HepG2 (cell line): ENCODE results near the gene PCNP. TPM values are rescaled to one million over a fixed set of nuclear protein-coding genes. Genes with fewer than 3 reads are reported as not detected.
A peak's percentile ranks its signal among the peaks of the same experiment; 100 is the strongest.

Experiments
- ARID2 ChIP-seq: sonication (generic); formaldehyde crosslinking; IDR thresholded peaks from 2 replicates; pipeline ENCODE4 v1.8.1; 2022; ENCODE audit warnings: mild to moderate bottlenecking, missing genetic modification reagents, borderline replicate concordance
- ARNT2 ChIP-seq: sonication (generic); formaldehyde crosslinking; IDR thresholded peaks from 2 replicates; pipeline ENCODE4 v1.8.0; 2022; ENCODE audit warnings: mild to moderate bottlenecking, low read depth, missing genetic modification reagents, moderate library complexity
- GATAD2A ChIP-seq: IDR thresholded peaks from 2 replicates; pipeline ENCODE4 v1.6.1; 2016
- GFI1 ChIP-seq: sonication (generic); formaldehyde crosslinking; IDR thresholded peaks from 2 replicates; pipeline ENCODE4 v1.5.0; 2020; ENCODE audit warnings: missing genetic modification reagents, mild to moderate bottlenecking, borderline replicate concordance
- HMG20A ChIP-seq: IDR thresholded peaks from 2 replicates; pipeline ENCODE4 v1.6.1; 2016; ENCODE audit warnings: borderline replicate concordance
- HNF4G ChIP-seq, 2 experiments: sonication (generic) in 1 of 2; formaldehyde crosslinking in 1 of 2; IDR thresholded peaks; 2 replicates each; pipeline versions ENCODE4 v1.4.0 to v1.6.1; 2011 to 2020; ENCODE audit warnings: borderline replicate concordance in 2 of 2, low read depth in 2 of 2, mild to moderate bottlenecking in 2 of 2, low read length in 1 of 2, missing genetic modification reagents in 1 of 2, moderate library complexity in 1 of 2
- HNRNPL ChIP-seq: fragments of 200-400 bp; formaldehyde crosslinking; IDR thresholded peaks from 2 replicates; pipeline ENCODE4 v1.6.1; 2017; ENCODE audit warnings: mild to moderate bottlenecking, low read depth, low read length
- KDM3A ChIP-seq: IDR thresholded peaks from 2 replicates; pipeline ENCODE4 v1.6.1; 2018; ENCODE audit warnings: low read depth, missing compliant biosample characterization
- MIER2 ChIP-seq: IDR thresholded peaks from 2 replicates; pipeline ENCODE4 v1.6.1; 2016; ENCODE audit warnings: missing biosample characterization, missing genetic modification reagents
- MIER3 ChIP-seq: IDR thresholded peaks from 2 replicates; pipeline ENCODE4 v1.6.1; 2016; ENCODE audit warnings: missing compliant biosample characterization, borderline replicate concordance
- MYNN ChIP-seq: sonication (generic); formaldehyde crosslinking; IDR thresholded peaks from 2 replicates; pipeline ENCODE4 v1.4.0; 2020; ENCODE audit warnings: mild to moderate bottlenecking, low read depth, missing genetic modification reagents
- SALL1 ChIP-seq: sonication (generic); formaldehyde crosslinking; IDR thresholded peaks from 2 replicates; pipeline ENCODE4 v1.8.0; 2022; ENCODE audit warnings: mild to moderate bottlenecking, missing genetic modification reagents
- SMARCE1 ChIP-seq: fragments of 450-650 bp; IDR thresholded peaks from 2 replicates; pipeline ENCODE4 v1.6.1; 2017; ENCODE audit warnings: borderline replicate concordance
- SMYD3 ChIP-seq: sonication (generic); formaldehyde crosslinking; IDR thresholded peaks from 2 replicates; pipeline ENCODE4 v1.8.1; 2023; ENCODE audit warnings: mild to moderate bottlenecking, missing genetic modification reagents
- TMF1 ChIP-seq: sonication (generic); formaldehyde crosslinking; IDR thresholded peaks from 2 replicates; pipeline ENCODE4 v1.8.1; 2022; ENCODE audit warnings: low read depth, missing genetic modification reagents
- ZNF160 ChIP-seq: sonication (generic); formaldehyde crosslinking; IDR thresholded peaks from 2 replicates; pipeline ENCODE4 v1.8.0; 2022; ENCODE audit warnings: mild to moderate bottlenecking, inconsistent platforms, missing genetic modification reagents
- ZNF234 ChIP-seq: sonication (generic); formaldehyde crosslinking; conservative IDR thresholded peaks from 2 replicates; pipeline ENCODE4 v1.5.1; 2020; ENCODE audit warnings: mild to moderate bottlenecking, missing genetic modification reagents
- ZNF333 ChIP-seq: sonication (generic); formaldehyde crosslinking; IDR thresholded peaks from 2 replicates; pipeline ENCODE4 v1.4.0; 2020; ENCODE audit warnings: mild to moderate bottlenecking, missing genetic modification reagents, borderline replicate concordance
- ZNF607 ChIP-seq: sonication (generic); formaldehyde crosslinking; IDR thresholded peaks from 2 replicates; pipeline ENCODE4 v1.5.1; 2020; ENCODE audit warnings: missing genetic modification reagents, mild to moderate bottlenecking, borderline replicate concordance
- ZNF629 ChIP-seq: sonication (generic); formaldehyde crosslinking; conservative IDR thresholded peaks from 2 replicates; pipeline ENCODE4 v1.5.0; 2020; ENCODE audit warnings: missing genetic modification reagents
- polyA plus RNA-seq, 8 experiments: library from polyadenylated mRNA; depleted of rRNA in 3 of 8; stranded (reverse) in 7 of 8; unstranded in 1 of 8; fragments of >200 nt; fragmentation: Illumina TruSeq in 4 of 8; extraction: Trizol in 4 of 8; gene quantifications; 2 replicates each; pipeline versions ENCODE4 v1.2.1 to v1.2.3, GENCODE V29; 2011 to 2016; ENCODE audit warnings: low read depth in 4 of 8, missing spikeins in 1 of 8, mixed read lengths in 1 of 8; ENCODE audit not compliant: insufficient read depth in 1 of 8
- total RNA-seq, 5 experiments: library from RNA; depleted of rRNA; stranded (reverse); fragments of >200 nt; fragmentation: Illumina TruSeq; extraction: Trizol; gene quantifications; 2 replicates each; pipeline ENCODE4 v1.2.3, GENCODE V29; 2016; ENCODE audit warnings: low read depth in 1 of 5
- TF ChIP-seq, protein P1 (sequence below): sonication (generic); formaldehyde crosslinking; IDR thresholded peaks from 2 replicates; pipeline ENCODE4 v1.5.0; 2020; ENCODE audit warnings: missing genetic modification reagents
- TF ChIP-seq, protein P2 (sequence below): sonication (generic); formaldehyde crosslinking; IDR thresholded peaks from 2 replicates; pipeline ENCODE4 v1.4.0; 2020; ENCODE audit warnings: missing genetic modification reagents
- TF ChIP-seq, protein P3 (sequence below): IDR thresholded peaks from 2 replicates; pipeline ENCODE4 v1.6.1; 2016; ENCODE audit warnings: missing compliant biosample characterization, missing genetic modification reagents, borderline replicate concordance
- TF ChIP-seq, protein P4 (sequence below): sonication (generic); formaldehyde crosslinking; IDR thresholded peaks from 2 replicates; pipeline ENCODE4 v1.4.0; 2020; ENCODE audit warnings: missing genetic modification reagents

Gene PCNP
- total and polyA plus RNA-seq, 2 of the 13 experiments (the other 11 are each of a cell fraction or from before 2014, with no cell fraction given) = 44.1 to 78.2 TPM

DNA sequence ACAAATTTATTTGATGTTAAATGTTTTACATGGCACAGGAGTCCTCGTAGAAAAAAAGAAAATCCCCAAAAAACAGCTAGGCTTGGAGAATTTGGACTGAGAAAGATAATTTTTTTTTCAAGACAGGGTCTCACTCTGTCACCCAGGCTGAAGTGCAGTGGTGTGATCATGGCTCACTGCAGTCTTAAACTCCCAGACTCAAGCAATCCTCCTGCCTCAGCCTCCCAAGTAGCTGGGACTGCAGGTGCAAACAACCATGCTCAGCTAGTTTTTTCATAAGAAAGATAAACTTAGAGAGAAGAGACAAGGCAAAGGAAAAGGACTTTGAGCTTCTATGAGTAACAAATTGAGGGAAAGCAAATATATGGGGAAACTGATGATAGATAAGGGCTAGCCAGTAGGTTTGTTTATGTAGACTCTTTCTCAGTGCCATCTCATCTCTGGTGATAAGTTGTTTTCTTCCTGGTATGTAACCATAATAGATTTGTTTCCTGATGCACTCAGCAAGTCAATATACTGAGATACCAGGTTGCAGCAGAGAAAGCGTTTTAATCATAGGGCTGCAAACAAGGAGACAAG, 25.4 kb upstream of the PCNP start (continued):
- TF ChIP-seq ARNT2 (CRISPR knock-in tag) (no peak), ZNF234 (CRISPR knock-in tag) (no peak), ZNF629 (CRISPR knock-in tag) (0 out of 2 replicates have a peak, but pooled peaks have one; percentile 10), GFI1 (CRISPR knock-in tag) (no peak), ZNF333 (CRISPR knock-in tag) (no peak), ARID2 (CRISPR knock-in tag) (no peak), ZNF607 (CRISPR knock-in tag) (no peak), ZNF160 (CRISPR knock-in tag) (no peak), MIER2 (CRISPR knock-in tag) (0 out of 2 replicates have a peak, but pooled peaks have one; percentile 22), MYNN (CRISPR knock-in tag) (no peak), GATAD2A (CRISPR knock-in tag) (peak; percentile 82), SMARCE1 (no peak), MIER3 (peak; percentile 42; the same call in 1 of the 2 replicates), HNF4G (IDR thresholded peaks at IDR 0.05; ENCODE audit: borderline replicate concordance, low read depth, low read length) (no peak), HNF4G (CRISPR knock-in tag; IDR thresholded peaks at IDR 0.05; ENCODE audit: borderline replicate concordance, low read depth) (peak; percentile 48; the same call in 1 of the 2 replicates), SALL1 (CRISPR knock-in tag) (peak; percentile 2; the same call in 1 of the 2 replicates), TMF1 (CRISPR knock-in tag) (no peak), HNRNPL (no peak), HMG20A (CRISPR knock-in tag) (peak; percentile 68; the same call in 1 of the 2 replicates), KDM3A (CRISPR knock-in tag) (no peak), SMYD3 (CRISPR knock-in tag) (peak; percentile 81; the same call in 1 of the 2 replicates)
- TF ChIP-seq, protein P1, sequence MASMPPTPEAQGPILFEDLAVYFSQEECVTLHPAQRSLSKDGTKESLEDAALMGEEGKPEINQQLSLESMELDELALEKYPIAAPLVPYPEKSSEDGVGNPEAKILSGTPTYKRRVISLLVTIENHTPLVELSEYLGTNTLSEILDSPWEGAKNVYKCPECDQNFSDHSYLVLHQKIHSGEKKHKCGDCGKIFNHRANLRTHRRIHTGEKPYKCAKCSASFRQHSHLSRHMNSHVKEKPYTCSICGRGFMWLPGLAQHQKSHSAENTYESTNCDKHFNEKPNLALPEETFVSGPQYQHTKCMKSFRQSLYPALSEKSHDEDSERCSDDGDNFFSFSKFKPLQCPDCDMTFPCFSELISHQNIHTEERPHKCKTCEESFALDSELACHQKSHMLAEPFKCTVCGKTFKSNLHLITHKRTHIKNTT (CRISPR knock-in tag) = no peak
- TF ChIP-seq, protein P2, sequence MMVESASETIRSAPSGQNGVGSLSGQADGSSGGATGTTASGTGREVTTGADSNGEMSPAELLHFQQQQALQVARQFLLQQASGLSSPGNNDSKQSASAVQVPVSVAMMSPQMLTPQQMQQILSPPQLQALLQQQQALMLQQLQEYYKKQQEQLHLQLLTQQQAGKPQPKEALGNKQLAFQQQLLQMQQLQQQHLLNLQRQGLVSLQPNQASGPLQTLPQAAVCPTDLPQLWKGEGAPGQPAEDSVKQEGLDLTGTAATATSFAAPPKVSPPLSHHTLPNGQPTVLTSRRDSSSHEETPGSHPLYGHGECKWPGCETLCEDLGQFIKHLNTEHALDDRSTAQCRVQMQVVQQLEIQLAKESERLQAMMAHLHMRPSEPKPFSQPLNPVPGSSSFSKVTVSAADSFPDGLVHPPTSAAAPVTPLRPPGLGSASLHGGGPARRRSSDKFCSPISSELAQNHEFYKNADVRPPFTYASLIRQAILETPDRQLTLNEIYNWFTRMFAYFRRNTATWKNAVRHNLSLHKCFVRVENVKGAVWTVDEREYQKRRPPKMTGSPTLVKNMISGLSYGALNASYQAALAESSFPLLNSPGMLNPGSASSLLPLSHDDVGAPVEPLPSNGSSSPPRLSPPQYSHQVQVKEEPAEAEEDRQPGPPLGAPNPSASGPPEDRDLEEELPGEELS (CRISPR knock-in tag) = peak; percentile 89
- TF ChIP-seq, protein P3, sequence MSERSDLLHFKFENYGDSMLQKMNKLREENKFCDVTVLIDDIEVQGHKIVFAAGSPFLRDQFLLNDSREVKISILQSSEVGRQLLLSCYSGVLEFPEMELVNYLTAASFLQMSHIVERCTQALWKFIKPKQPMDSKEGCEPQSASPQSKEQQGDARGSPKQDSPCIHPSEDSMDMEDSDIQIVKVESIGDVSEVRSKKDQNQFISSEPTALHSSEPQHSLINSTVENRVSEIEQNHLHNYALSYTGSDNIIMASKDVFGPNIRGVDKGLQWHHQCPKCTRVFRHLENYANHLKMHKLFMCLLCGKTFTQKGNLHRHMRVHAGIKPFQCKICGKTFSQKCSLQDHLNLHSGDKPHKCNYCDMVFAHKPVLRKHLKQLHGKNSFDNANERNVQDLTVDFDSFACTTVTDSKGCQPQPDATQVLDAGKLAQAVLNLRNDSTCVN (CRISPR knock-in tag) = no peak
- TF ChIP-seq, protein P4, sequence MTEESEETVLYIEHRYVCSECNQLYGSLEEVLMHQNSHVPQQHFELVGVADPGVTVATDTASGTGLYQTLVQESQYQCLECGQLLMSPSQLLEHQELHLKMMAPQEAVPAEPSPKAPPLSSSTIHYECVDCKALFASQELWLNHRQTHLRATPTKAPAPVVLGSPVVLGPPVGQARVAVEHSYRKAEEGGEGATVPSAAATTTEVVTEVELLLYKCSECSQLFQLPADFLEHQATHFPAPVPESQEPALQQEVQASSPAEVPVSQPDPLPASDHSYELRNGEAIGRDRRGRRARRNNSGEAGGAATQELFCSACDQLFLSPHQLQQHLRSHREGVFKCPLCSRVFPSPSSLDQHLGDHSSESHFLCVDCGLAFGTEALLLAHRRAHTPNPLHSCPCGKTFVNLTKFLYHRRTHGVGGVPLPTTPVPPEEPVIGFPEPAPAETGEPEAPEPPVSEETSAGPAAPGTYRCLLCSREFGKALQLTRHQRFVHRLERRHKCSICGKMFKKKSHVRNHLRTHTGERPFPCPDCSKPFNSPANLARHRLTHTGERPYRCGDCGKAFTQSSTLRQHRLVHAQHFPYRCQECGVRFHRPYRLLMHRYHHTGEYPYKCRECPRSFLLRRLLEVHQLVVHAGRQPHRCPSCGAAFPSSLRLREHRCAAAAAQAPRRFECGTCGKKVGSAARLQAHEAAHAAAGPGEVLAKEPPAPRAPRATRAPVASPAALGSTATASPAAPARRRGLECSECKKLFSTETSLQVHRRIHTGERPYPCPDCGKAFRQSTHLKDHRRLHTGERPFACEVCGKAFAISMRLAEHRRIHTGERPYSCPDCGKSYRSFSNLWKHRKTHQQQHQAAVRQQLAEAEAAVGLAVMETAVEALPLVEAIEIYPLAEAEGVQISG (CRISPR knock-in tag) = no peak
